GM21529 (cell line): ENCODE measurements around the gene PRDM2.

ENCODE experiments used
- ATAC-seq: cut with Tn5 transposase; IDR thresholded peaks from one replicate; pipeline ENCODE4 v1.9.1; 2021; ENCODE audit not compliant: unreplicated experiment

The PRDM2 gene

GRCh38 chr1:13786541-13786940, 86.6 kb downstream of the PRDM2 start:
- no peak for ATAC-seq

GRCh38 chr1:13788795-13789194, 88.8 kb downstream of the PRDM2 start:
- ATAC-seq, result no peak

GRCh38 chr1:13790290-13791030, 90.5 kb downstream of the PRDM2 start:
- no peak for ATAC-seq

- ATAC-seq, result no peak
Observed at GRCh38 chr1:13792419-13792818, 92.4 kb downstream of the PRDM2 start.

- ATAC-seq, result no peak
Observed at GRCh38 chr1:13793088-13793730, 93.2 kb downstream of the PRDM2 start.

GRCh38 chr1:13794231-13795187, 94.5 kb downstream of the PRDM2 start:
- no peak for ATAC-seq

- ATAC-seq, result no peak
Observed at GRCh38 chr1:13797397-13797796, 97.4 kb downstream of the PRDM2 start.

GRCh38 chr1:13798120-13798519, 98.1 kb downstream of the PRDM2 start:
- ATAC-seq, result no peak

- ATAC-seq, result no peak
Observed at GRCh38 chr1:13799502-13800283, 99.7 kb downstream of the PRDM2 start.

- ATAC-seq, result no peak
Observed at GRCh38 chr1:13801232-13801631, 101.2 kb downstream of the PRDM2 start.

- ATAC-seq, result no peak
Observed at GRCh38 chr1:13801655-13802486, 101.9 kb downstream of the PRDM2 start.

- ATAC-seq, result no peak
Observed at GRCh38 chr1:13802782-13803545, 103.0 kb downstream of the PRDM2 start.

GRCh38 chr1:13803546-13804239, 103.7 kb downstream of the PRDM2 start:
- no peak for ATAC-seq

- ATAC-seq, result no peak
Observed at GRCh38 chr1:13804240-13804633, 104.2 kb downstream of the PRDM2 start.

GRCh38 chr1:13805431-13805830, 105.4 kb downstream of the PRDM2 start:
- ATAC-seq, result no peak

GRCh38 chr1:13806108-13806507, 106.1 kb downstream of the PRDM2 start:
- no peak for ATAC-seq

GRCh38 chr1:13807209-13807608, 107.2 kb downstream of the PRDM2 start:
- ATAC-seq, result no peak

GRCh38 chr1:13808729-13809131, 108.7 kb downstream of the PRDM2 start:
- no peak for ATAC-seq
